NK-92 treated with Interleukin-12 subunit alpha and Interleukin-12 subunit beta, amount 100 ng/mL, for 24 hours (cell line): Measurements from ENCODE around the gene CFAP20DC.
"Not testable (repeated sequence)": the region's sequence is repeated elsewhere in the genome, so short reads cannot be mapped to it uniquely, and the experiment has no call there.

Experiments
- DNase-seq: peaks from one replicate; lab custom pipeline; 2025; lab: John Stamatoyannopoulos, UW

Gene CFAP20DC

DNA sequence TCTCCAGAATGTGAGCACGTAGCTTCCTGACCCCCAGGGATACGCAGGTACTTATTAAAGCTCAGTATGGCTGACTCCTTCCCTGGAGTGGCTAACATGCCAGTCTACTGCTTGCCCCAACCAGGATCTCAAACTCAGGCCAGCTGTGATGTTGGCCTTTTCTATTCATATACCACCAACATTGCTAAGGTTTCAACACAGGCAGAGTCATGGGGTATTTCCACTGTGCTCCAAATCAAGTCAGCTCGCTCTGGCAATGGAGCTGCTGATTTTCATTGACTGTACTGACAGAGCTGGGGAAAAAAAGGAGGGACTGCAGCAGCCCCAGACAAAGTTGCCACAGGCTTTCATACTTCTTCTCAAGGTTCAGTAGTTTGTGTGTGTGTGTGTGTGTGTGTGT is 87.0 kb downstream of the CFAP20DC start:
- DNase-seq, result no peak

DNA sequence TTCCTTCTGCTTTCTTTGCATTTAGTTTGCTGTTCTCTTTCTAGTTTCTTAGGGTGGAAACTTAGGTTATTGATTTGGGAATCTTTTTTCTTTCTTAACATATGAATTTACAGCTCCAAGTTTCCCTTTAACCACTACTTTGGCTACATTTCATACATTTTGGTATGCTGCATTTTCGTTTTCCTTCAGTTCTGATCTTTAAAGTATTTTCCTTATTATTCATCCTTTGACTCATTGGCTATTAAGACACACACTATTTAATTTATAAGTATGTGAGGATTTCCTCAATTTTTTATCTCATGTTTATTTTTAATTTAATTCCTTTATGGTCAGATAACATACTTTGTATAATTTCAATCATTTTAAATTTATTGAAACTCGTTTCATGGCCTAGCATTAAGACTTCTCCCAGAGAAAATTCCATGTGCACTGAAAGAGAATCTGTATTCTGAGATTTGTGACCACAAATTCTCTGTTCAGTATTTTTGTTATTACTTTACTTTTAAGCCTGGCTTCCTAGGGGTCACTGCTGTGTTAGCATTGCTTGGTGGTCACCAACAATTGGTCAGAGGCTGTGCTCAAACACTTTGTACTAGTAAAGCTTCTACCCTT is 87.7 kb downstream of the CFAP20DC start:
- DNase-seq, result no peak

DNA sequence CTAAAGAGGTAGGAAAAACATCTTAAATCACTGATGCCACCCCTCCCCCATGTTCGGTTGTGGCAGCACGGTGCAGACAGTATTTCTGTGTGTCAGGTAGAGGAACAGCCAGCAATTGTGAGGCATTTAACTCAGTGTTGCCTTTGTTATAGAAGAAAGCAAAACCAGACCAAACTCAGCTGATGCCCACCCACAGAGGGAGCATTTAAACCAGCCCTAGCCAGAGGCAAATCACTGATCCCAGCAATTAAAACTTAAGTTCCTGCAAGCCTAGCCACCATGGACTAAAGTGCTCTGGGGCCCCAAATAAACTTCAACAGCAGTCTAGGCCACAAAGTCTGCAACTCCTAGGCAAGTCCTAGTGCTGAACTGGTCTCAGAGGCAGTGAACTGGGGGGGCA is 94.5 kb downstream of the CFAP20DC start:
- DNase-seq, result no peak

DNA sequence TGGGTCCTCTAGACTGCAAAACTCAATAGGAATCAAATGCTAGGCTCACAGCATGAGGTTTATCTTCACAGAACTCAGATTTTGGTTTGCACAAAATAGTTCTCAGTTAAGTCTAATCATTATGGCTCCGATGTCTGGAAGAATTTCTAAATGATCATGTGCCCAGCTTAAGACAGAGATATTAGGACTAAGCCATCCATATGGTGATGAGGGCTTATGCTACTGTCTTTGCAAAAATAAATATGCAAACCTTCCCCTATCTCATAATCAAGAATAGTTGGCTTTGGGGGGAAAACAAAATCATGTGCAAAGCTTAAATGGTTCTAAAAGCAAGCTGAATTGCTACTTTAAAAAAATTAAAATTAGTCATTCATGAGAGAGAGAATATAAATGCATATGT is 96.5 kb downstream of the CFAP20DC start:
- no peak for DNase-seq

DNA sequence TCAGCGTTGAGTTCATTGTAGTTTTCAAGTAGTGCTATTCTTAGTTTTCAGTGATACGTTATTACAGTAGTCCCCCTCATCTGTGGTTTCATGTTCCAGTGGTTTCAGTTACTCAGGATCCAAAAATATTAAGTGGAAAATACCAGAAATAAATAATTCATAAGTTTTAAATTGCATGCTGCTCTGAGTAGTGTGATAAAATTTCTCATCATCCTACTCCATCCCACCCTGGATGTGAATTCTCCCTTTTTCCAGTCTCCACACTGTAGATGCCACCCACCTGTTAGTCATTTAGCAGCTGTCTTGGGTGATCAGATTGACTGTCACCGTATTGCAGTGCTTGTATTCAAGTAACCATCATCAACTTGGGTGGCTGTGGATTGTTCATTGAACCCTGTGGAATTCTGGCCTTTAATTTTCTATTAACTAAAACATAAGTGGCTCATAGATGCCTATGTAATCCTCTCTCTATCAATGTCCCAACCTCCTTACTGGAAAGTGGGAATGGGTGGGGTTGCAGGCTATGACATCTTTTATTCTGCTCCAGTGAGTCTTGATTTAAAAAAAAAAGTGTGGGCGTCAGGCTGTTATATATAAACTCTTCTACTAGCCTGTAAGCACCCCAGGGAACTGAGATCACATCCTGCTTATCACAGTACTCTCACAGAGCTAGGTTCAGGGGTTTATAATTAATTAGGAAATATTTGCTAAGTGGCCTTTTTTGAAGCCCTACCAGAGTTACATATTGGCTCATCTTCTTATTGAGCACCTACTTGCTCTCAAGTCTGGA is 97.5 kb downstream of the CFAP20DC start:
- DNase-seq, result no peak

DNA sequence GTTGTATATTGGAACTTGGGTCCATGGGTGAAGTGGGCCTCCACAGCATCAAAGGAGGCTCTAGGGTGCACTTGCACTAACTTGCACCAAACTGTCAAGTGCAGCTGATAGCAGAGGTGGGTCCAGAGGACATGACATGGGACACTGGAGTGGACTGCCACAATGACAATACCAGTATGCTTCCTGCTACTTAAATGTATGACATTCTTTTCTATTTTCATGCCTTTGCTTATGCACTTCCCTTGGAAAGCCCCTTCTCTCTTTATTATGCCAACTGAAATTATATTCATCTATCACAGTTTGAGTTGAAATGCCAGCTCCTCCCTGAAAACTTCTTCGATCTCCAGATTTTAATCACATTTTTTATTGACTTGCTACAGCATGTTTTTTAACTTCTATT is 101.8 kb downstream of the CFAP20DC start:
- no peak for DNase-seq

DNA sequence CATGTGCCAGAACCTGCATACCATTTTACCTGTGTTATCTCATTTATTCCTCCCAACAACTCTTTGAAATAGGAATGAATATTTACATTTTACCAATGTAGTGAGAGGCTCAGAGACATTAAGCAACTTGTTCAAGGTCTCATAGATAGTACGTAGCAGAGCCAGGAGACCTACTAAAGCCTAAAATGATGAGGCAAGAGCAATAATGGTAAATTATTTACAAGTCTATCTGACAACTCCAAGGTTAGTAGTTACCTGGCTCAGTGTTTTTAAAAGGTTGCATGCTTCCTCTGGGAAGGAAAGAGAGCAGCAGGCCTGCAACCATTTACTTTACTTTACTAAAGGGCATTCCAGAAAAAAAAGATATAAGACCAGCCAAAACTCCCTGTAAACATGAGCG is 103.0 kb downstream of the CFAP20DC start:
- no peak for DNase-seq

DNA sequence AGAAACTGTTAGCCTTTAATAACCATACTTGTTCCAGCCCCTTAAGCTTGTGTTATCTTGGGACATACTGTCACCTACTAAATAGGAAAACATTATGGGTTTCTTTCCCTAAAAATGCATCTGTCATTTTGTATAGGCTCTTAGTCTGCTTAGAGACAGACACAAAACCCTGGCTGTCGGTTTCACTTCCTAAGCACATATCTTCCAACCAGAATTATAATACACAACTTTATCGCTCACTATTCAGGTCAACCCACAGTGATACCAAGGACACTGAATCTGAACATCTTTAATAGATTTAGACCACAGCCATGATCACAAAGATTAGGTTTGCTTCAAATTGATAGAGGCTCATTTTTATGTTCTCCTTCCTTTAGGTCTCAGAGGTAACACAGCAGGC is 111.8 kb downstream of the CFAP20DC start:
- no peak for DNase-seq

DNA sequence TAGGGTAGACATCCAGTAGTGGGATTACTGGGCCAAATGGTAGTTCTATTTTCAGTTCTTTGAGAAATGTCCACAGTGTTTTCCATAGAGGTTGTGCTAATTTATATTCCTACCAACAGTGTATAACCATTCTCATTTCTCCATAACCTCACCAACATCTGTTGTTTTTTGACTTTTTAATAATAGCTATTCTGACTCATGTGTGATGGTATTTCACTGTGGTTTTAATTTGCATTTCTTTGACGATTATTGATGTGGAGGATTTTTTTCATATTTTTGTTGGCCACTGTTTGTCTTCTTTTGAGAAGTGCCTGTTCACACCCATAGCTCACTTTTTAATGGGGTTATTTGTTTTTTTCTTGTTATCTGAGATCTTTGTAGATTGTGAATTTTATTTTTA is 125.2 kb downstream of the CFAP20DC start:
- no peak for DNase-seq

DNA sequence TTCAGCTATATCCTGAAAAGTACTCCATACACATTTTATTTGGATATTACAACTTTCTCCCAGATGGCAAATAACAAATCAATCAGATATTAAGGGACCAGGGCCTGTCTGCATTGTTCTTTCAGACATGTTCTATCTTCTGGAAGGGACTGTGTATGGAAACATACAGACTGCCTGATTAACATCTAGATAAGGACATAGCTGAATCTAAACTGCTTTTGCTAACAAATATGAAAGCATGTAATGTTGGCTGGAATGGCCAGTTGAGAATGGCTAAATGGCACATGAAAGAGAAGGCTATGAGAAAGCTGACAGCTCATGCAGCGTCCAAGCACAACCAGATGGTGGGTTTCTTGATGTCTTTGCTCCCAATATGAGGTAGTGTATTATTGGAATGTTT is 149.4 kb downstream of the CFAP20DC start:
- DNase-seq, result no peak

DNA sequence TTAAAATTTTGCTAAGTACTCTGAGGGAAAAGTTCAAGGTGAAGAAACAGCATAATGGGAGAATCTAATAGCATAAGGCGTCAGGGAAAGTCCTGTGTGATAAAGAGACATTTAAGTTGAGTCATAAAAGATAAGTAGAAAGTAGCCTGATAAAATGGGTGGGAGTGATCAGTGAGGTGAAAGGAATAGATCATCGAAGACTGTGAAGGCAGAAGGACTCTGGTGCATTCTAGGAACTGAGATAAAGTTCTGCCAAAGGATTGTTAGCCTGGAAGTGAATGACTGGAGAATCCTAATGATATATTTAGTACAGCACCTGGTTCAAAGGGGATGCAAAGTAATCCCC is 149.9 kb downstream of the CFAP20DC start:
- no peak for DNase-seq

DNA sequence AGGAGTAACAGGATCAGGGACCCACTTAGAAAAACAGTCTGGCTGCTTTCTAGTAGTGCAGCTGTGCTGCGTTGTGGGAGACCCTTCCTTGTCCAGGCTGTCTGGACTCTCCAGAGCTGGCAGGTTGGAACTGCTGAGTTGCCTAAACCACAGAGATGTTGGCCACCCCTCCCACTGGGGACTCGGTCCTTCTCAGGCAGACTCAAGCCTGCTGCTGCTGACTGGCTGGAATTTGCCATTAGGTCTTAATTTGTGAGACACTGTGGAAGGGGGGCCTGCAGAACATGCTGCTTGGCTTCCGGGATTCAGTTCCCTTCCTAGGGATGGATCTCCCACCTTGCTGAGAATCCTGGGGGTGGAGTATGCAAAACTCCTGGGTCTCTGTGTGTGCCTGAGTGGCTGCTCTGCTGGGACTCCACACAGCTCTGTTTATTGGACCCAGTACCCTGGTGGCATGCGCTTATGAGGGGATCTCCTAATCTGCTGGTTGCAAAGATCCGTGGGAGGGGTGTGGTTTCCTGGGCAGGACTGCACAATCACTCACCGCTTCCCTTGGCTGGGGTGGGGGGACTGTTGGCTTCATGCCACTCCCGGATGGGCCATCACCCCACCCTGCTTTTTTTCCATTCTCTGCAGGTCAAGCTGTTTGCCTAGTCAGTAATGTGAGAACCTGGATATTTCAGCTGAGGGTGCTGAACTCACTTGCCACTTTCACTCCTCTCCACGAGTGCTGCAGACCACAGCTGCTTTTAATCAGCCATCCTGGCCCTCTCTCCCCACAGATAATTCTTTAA is 150.5 kb downstream of the CFAP20DC start:
- no peak for DNase-seq

DNA sequence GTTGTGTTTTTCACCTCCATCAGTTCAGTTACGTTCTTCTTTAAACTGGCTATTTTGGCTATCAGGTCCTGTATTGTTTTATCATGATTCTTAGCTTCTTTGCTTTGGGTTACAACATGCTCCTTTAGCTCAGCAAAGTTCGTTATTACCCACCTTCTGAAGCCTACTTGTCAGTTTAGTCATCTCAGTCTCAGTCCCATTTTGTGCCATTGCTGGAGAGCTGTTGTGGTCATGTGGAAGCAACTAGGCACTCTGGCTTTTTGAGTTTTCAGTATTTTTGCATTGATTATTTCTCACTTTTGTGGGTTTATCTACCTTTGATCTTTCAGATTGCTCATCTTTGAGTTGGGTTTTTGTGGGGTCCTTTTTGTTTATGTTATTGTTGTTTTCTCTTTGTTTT is 151.3 kb downstream of the CFAP20DC start:
- no peak for DNase-seq

DNA sequence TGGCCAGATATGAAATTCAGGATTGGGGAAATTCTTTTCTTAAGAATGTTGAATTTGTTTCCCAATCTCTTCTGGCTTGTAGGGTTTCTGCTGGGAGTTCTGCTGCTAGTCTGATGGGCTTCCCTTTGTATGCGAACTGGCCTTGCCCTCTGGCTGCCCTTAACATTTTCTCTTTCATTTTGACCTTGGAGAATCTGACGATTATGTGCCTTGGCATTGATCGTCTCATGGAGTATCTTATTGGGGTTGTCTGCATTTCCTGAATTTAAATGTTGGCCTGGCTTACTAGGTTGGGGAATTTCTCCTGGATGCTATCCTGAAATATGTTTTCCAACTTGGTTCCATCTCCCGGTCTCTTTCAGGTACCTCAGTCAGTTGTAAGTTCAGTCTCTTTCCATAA is 152.2 kb downstream of the CFAP20DC start:
- DNase-seq, result no peak

DNA sequence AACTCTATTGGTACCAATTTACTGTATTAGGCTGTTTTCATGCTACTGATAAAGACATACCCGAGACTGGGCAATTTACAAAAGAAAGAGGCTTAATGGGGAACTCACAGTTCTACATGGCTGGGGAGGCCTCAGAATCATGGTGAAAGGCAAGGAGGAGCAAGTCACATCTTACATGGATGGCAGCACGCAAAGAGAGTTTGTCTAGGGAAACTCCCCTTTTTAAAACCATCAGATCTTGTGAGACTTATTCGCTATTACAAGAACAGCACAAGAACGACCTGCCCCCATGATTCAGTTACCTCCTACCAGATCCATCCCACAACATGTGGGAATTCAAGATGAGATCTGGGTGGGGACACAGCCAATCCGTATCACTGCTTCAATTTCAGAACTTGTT is 154.1 kb downstream of the CFAP20DC start:
- DNase-seq, result not testable (repeated sequence)

DNA sequence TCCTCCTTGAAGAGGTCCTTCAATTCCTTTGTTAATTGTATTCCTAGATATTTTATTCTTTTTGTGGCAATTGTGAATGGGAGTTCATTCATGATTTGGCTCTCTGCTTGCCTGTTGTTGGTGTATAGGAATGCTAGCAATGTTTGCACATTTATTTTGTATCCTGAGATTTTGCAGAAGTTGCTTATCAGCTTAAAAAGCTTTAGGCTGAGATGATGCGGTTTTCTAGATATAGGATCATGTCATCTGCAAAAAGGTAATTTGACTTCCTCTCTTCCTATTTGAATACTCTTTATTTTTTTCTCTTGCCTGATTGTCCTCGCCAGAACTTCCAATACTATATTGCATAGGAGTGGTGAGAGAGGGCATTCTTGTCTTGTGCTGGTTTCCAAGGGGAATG is 157.3 kb downstream of the CFAP20DC start:
- not testable (repeated sequence) for DNase-seq

DNA sequence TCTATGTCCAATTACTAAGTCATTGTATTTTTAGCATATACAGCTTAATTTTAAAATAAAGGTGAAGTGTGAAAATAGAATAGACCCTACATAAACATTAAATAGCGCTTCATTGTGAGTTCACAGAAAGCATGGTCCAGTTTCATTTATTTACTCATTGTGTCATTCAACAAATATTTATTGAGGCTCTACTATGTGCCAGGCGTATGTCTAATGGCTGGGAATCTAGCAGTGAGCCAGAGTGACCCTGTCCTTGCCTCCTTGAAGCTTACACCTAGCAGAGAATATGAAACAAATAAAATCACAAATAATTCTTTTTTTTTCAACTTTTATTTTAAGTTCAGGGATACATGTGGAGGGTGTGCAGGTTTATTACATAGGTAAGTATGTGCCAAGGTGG is 161.7 kb downstream of the CFAP20DC start:
- no peak for DNase-seq

DNA sequence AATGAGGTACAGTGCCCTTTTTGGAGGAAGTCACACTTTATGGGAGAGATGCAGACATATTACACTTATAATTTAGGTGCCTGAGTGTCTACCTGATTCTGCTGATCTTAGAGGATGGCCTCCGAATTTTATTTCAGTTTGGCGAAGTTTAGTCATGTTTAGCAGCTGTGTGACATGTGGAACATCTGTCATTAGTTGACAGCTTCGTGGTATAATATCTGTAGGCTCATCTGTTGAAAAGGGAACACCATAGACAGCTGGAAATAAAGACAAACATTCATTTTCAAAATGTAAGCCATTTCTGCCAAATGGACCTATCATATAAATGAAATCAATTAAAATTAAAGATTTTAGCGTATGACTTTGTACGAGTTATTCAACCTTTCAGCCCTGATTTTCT is 165.4 kb downstream of the CFAP20DC start:
- no peak for DNase-seq

DNA sequence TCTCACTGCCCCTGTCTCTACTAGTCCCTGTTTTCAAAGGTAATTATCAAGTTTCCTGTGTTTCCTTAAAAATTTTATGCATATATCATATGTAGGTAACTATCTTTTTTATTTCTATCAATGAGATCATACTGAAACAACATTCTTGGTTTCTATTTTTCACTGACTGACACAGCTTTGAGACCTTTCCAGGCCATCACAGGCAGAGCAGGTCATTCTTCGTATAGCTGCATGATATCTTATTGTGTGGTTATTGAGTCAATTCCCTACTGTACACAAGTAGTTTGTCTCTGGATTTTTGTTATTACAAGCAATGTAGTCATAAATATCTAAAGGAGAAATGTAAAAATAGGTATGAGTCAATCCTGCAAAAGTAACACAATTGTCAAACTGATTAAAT is 169.6 kb downstream of the CFAP20DC start:
- no peak for DNase-seq

DNA sequence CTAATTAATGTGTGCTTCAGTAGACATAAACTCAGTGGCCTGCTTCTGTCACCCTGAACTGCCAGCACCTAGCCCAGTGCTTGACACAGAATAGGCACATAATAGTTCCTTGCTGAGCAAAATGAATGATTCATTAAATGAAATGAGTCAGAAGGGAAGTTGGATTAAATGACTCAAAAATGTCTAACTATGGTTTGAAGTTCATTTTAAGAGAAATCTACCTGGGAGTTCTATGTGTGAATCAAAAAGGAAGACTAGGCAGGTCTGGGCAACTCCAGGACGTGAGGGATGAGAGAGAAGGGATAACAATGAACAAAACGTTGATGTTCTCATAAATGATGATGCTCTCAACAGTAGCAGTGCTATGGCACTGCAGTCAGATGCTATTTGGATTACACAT is 175.0 kb downstream of the CFAP20DC start:
- no peak for DNase-seq

DNA sequence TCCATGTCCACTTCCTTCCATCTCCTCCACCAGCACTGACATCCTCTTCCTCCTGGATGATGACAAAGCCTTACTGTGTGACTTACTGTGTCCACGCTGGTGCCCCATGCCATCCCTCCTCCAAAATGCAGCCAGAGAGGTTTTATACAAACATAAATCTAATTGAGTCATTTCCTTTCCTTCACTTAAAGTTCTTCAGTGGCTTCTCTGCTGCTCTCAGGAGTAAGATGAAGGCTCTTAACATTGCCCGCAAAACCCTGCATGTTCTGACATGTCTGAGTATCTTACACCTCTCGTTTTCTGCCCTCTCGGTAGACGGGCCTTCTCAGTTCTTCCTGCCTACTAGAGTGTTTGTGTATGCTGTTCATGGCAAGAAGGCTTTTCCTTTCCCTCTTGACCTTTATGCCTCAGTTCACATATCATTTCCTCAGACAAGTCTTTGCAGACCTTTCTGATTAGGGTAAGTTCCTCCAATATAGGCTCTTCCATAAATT is 175.5 kb downstream of the CFAP20DC start:
- no peak for DNase-seq

DNA sequence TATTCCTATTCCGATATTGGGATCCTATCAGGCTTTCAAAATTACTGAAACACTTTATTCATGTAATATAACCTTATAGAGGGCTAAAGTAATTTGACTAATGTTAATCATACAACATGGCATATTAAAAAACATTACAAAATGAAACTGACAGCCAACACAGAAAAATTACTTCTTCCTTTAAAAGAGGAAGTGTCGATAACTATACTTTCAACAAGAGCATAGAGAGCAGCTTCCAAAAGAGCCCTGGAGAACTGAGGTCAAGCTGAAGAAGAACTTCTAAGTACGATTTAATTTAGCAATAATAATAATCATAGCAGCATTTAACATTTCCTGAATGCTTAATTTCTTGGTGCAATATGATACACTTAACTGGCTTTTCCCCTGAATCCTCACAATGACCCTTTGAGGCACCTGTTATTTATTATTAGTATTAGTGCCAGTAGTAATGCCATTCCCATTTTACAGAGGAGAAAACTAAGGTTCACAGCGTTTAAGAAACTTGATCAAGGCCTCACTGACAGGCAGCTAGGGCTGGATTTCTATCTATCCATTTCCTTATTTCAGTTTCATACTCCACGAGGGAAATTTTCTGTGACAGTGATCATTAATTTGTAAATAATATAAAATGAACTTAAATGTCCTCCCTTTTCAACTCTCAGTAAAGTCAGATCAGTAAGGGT is 181.6 kb downstream of the CFAP20DC start:
- no peak for DNase-seq

DNA sequence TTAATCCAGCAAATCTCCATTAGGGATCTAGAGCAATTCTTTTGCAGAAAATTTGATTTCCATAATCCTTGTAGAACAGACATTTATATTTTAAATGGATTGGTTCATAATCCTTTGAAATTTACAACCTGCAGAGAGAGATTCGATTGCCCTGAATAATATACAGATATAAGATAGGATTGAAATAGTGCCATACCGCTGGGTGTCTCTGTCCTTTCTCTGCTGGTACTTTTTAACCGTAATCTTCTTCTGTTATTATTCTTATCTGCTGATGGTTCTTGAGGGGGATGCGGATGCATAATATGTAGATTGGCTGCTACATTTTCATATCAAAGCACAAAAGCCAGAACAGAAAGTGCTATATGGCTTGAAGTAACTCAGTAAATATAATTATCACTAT is 182.2 kb downstream of the CFAP20DC start:
- no peak for DNase-seq
